ENCODE data around the gene SLC5A3. TPM values are rescaled to one million over a fixed set of nuclear protein-coding genes. Genes with fewer than 3 reads are reported as not detected.

The SLC5A3 gene
- total RNA-seq, result 17.4 TPM
- long read RNA-seq, full-length matches to known transcripts, result 7 of 7 reads
- long read RNA-seq, partial matches to known transcripts, result 0 of 7 reads
- long read RNA-seq, other reads (novel, unspliced or antisense), result 0 of 7 reads

DNA sequence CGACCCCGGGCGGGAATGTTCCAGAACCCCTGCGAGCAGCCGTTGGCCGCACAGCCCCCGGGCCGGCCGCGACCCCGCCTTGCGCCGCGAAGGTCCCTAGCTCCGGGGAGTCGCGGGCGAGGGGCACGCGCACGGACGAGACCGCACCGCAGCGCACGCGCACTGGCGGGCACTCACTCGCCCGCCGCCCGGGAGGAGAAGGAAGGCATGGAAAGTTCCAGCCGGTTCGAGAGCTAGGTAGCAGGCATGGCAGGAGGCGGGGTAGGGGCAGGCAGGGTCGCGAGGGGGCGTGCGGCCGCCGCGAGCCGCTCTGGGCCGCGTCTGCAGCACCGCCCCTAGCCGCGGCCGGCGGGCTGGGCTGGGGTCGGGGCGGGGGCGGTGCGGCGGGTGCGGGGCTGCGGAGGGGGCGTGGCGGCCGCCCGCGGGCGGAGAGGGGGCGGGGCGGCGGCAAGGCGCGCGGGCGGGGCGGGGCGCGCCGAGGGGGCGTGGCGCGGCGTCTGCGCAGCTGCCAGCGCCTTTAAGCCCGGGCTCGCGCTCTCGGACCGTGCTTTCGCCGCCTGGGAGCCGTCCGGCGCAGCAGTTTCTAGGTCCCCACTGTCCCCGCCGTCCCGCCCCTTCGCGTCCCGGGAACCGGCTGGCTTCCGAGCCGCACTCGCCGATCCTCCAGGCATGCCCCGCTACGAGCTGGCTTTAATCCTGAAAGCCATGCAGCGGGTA is at the start of gene SLC5A3, which contains the start of gene MRPS6:
Gene SLC5A3 (plus strand): TSS at position 547 of the 717 bp plus-strand sequence. CDS start 21,621 bp downstream, outside the sequence.
Gene MRPS6 (plus strand): TSS at position 547 of the 717 bp plus-strand sequence. CDS start 123 bp downstream, at position 670.
- H3K4me3 ChIP-seq, result peak within 1 kb of the TSS; percentile 73
- ATAC-seq, result peak; percentile 88 to 92
- H3K27ac ChIP-seq, result peak within 1 kb of the TSS; percentile 80
- no peaks in the 10 kb centered on the region for H3K9me3 ChIP-seq
- intact Hi-C loops (cut with DNase I), result no loop called here
- peaks cover 30% of the 10 kb centered on the region for H3K4me1 ChIP-seq
- H3K36me3 ChIP-seq, result no peaks in the 10 kb centered on the region
- peak; percentile 92 for DNase-seq
- H3K27me3 ChIP-seq (ENCODE audit: low read depth), result no peaks in the 10 kb centered on the region
- TF ChIP-seq, protein P1, sequence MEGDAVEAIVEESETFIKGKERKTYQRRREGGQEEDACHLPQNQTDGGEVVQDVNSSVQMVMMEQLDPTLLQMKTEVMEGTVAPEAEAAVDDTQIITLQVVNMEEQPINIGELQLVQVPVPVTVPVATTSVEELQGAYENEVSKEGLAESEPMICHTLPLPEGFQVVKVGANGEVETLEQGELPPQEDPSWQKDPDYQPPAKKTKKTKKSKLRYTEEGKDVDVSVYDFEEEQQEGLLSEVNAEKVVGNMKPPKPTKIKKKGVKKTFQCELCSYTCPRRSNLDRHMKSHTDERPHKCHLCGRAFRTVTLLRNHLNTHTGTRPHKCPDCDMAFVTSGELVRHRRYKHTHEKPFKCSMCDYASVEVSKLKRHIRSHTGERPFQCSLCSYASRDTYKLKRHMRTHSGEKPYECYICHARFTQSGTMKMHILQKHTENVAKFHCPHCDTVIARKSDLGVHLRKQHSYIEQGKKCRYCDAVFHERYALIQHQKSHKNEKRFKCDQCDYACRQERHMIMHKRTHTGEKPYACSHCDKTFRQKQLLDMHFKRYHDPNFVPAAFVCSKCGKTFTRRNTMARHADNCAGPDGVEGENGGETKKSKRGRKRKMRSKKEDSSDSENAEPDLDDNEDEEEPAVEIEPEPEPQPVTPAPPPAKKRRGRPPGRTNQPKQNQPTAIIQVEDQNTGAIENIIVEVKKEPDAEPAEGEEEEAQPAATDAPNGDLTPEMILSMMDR (IDR thresholded peaks at IDR 0.05), result no peak

DNA sequence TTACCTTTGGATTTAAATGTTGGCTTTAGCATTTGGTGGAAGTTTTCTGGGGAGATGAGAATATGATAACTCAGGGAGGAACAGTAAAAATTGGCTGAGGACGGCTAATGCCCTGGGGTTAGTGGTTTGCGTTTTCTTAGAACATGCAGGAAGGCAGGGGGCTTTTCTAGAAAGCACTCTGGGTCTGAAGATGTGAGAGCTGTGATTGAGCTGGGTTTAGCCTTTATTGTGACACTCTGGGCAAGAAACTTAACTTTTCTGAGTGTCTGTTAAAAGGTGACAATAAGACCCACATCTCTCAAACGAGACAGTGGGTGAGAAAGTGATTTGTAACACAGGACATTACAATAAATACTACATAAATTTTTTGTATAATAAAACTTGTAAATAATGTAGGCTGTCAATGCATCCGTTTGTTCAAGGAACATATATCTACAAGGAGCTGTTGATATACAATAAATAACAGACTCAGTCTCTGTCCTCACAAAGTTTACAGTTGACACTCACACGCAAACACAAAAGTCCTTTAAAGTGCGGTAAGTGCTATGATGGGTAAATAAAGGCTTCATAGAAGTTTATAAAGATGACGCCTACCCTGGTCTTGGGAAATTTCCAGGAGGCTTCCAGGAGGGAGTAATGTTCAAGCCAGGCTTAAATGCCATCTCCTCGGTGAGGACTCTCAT is 49.5 kb upstream of the SLC5A3 start:
- no peak for ATAC-seq

DNA sequence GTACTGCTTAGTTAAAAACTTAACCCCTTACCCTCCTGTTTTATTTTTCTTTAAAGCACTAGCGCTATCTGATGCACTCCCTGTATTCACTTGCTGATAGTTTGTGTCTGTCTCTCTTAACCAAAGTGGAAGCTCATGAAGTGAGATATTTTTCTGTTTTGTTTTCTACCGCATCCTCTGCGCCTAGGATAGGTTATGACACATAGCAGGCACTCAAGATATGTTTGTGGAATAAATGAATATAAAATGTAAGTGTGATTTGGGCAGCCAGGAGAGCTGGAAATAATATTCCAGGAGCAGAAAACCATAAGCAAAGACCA is 49.0 kb upstream of the SLC5A3 start:
- Histone ChIP-seq H3K27ac (no peak overlapping the region), H3K4me3 (no peak overlapping the region), H3K4me1 (no peaks in the 10 kb centered on the region), H3K27me3 (ENCODE audit: low read depth) (no peaks in the 10 kb centered on the region), H3K9me3 (peaks cover 5% of the 10 kb centered on the region), H3K36me3 (no peaks in the 10 kb centered on the region)
- intact Hi-C loops (cut with DNase I), result no loop called here
- DNase-seq (no peak), ATAC-seq (no peak)
- TF ChIP-seq, protein P1 (IDR thresholded peaks at IDR 0.05), result no peak

More for the DNA sequence above, 49.5 kb upstream of the SLC5A3 start:
- intact Hi-C loops (cut with DNase I), result no loop called here
- Histone ChIP-seq H3K4me3 (no peak overlapping the region), H3K36me3 (no peaks in the 10 kb centered on the region), H3K27me3 (ENCODE audit: low read depth) (no peaks in the 10 kb centered on the region), H3K9me3 (peaks cover 5% of the 10 kb centered on the region), H3K27ac (no peak overlapping the region), H3K4me1 (no peaks in the 10 kb centered on the region)
- TF ChIP-seq, protein P1 (IDR thresholded peaks at IDR 0.05), result no peak
- no peak for DNase-seq

DNA sequence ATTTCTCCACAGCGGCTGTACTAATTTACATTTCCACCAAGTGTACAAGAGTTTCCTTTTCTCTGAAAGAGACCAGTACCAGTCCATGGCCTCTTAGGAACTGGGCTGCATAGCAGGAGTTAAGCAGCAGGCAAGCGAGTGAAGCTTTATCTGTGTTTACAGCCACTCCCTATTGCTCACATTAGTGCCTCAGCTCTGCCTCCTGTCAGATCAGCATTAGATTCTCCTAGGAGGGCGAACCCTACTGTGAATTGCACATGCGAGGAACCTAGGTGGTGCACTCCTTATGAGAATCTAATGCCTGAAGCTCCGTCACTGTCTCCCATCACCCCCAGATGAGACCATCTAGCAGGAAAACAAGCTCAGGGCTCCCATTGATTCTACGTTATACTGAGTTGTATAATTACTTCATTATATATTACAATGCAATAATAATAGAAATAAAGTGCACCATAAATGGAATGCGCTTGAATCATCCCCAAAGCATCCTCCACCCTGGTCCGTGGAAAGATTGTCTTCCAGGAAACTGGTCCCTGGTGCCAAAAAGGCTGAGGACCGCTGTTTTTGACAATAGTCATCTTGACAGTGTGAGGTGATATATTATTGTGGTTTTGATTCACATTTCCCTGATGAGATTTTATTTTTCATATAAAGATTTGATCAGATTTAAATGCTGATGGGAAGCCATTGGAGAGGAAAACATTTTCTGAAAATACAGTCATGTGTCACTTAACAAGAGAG is 45.5 kb upstream of the SLC5A3 start:
- ATAC-seq, result no peak
- TF ChIP-seq, protein P1 (IDR thresholded peaks at IDR 0.05), result no peak

DNA sequence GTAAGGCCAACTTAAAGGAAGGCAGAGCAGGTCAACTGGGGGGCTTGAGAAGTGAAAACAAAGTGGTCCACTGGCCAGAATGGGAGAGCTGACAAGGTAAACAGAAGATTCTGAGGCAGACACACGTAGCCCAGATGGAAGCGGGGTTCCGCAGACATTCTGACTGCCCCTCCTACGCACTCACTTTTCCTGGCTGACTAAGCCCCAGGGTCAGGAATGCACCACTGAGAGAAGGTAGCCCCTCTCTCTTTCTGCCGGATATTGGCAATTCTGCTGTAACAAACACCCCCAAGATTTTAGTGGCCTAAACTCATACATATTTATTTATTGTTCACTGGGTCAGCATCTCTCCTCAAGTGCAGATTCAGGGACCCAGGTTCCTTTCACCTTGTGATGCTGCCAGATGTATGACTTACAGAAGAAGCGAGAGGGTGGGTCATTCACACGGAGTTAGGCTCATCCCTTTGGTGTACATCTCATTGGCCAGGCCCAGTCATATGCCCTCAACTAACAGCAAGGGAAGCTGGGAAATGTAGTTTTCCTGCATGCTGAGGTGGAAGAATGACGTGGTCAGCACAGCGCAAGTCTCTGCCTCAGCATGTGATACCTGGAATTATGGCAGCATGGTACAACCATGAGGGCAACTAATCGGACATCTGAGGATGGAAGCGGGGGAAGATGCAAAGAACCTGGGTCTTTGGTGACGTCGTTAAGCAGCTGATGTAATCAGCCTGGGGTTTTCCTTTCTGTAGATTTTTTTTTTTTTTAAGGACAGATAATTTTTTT is 43.4 kb upstream of the SLC5A3 start:
- DNase-seq, result no peak
- no peak overlapping the region for H3K4me3 ChIP-seq

More for the DNA sequence above, 45.5 kb upstream of the SLC5A3 start:
- Histone ChIP-seq H3K36me3 (no peaks in the 10 kb centered on the region), H3K27me3 (ENCODE audit: low read depth) (no peaks in the 10 kb centered on the region), H3K4me3 (no peak overlapping the region), H3K27ac (no peak overlapping the region), H3K9me3 (no peaks in the 10 kb centered on the region), H3K4me1 (no peaks in the 10 kb centered on the region)
- DNase-seq, result no peak
- intact Hi-C loops (cut with DNase I), result no loop called here

More for the DNA sequence above, 43.4 kb upstream of the SLC5A3 start:
- no peak overlapping the region for H3K27ac ChIP-seq
- H3K27me3 ChIP-seq (ENCODE audit: low read depth), result no peaks in the 10 kb centered on the region
- no peaks in the 10 kb centered on the region for H3K4me1 ChIP-seq
- no peaks in the 10 kb centered on the region for H3K36me3 ChIP-seq
- intact Hi-C loops (cut with DNase I), result no loop called here
- peak; percentile 75 to 80 for ATAC-seq
- TF ChIP-seq, protein P1 (IDR thresholded peaks at IDR 0.05), result no peak
- no peaks in the 10 kb centered on the region for H3K9me3 ChIP-seq
